HepG2 (cell line): ENCODE measurements around the gene TTC39B. TPM values are rescaled to one million over a fixed set of nuclear protein-coding genes. Genes with fewer than 3 reads are reported as not detected.

ENCODE experiments used
- ATRX ChIP-seq: sonication (generic); formaldehyde crosslinking; IDR thresholded peaks from 2 replicates; pipeline ENCODE4 v1.4.0; 2020; ENCODE audit warnings: missing genetic modification reagents, borderline replicate concordance
- CBX5 ChIP-seq: sonication (generic); formaldehyde crosslinking; IDR thresholded peaks from 2 replicates; pipeline ENCODE4 v1.4.0; 2020; ENCODE audit warnings: missing genetic modification reagents, borderline replicate concordance
- EEA1 ChIP-seq: sonication (generic); formaldehyde crosslinking; IDR thresholded peaks from 2 replicates; pipeline ENCODE4 v1.5.1; 2020; ENCODE audit warnings: mild to moderate bottlenecking, missing genetic modification reagents, borderline replicate concordance
- GABPA ChIP-seq, 2 experiments: IDR thresholded peaks; 2 replicates each; pipeline ENCODE4 v1.6.1; 2011 to 2016; ENCODE audit warnings: low read depth in 2 of 2, low read length in 1 of 2, missing biosample characterization in 1 of 2, missing genetic modification characterization in 1 of 2
- HMGA1 ChIP-seq: sonication (generic); formaldehyde crosslinking; conservative IDR thresholded peaks from 2 replicates; pipeline ENCODE4 v1.4.0; 2020; ENCODE audit warnings: missing genetic modification reagents
- PITX1 ChIP-seq: sonication (generic); formaldehyde crosslinking; IDR thresholded peaks from 2 replicates; pipeline ENCODE4 v1.5.1; 2020; ENCODE audit warnings: mild to moderate bottlenecking, missing genetic modification reagents
- POGZ ChIP-seq: sonication (generic); formaldehyde crosslinking; IDR thresholded peaks from 2 replicates; pipeline ENCODE4 v1.4.0; 2020; ENCODE audit warnings: mild to moderate bottlenecking, missing genetic modification reagents
- REXO4 ChIP-seq: sonication (generic); formaldehyde crosslinking; IDR thresholded peaks from 2 replicates; pipeline ENCODE4 v1.8.0; 2022; ENCODE audit warnings: missing genetic modification reagents, mild to moderate bottlenecking, borderline replicate concordance
- SAFB2 ChIP-seq: sonication (generic); formaldehyde crosslinking; IDR thresholded peaks from 2 replicates; pipeline ENCODE4 v1.5.1; 2020; ENCODE audit warnings: missing genetic modification reagents, low read depth, mild to moderate bottlenecking, borderline replicate concordance
- SIX1 ChIP-seq: sonication (generic); formaldehyde crosslinking; IDR thresholded peaks from 2 replicates; pipeline ENCODE4 v1.4.0; 2020; ENCODE audit warnings: missing genetic modification reagents, borderline replicate concordance
- SRSF1 ChIP-seq: fragments of 200-400 bp; formaldehyde crosslinking; optimal IDR thresholded peaks from 2 replicates; pipeline ENCODE3; 2017; ENCODE audit warnings: mild to moderate bottlenecking, low read depth, low read length, moderate library complexity
- SSRP1 ChIP-seq: IDR thresholded peaks from 2 replicates; pipeline ENCODE4 v1.6.1; 2016; ENCODE audit warnings: control low read depth
- TGIF2 ChIP-seq: IDR thresholded peaks from 2 replicates; pipeline ENCODE4 v1.6.1; 2016; ENCODE audit warnings: control low read depth, missing compliant biosample characterization
- THAP11 ChIP-seq: IDR thresholded peaks from 2 replicates; pipeline ENCODE4 v1.6.1; 2016; ENCODE audit warnings: missing biosample characterization, missing genetic modification reagents
- ZFP82 ChIP-seq: sonication (generic); formaldehyde crosslinking; IDR thresholded peaks from 2 replicates; pipeline ENCODE4 v1.5.1; 2020; ENCODE audit warnings: mild to moderate bottlenecking, missing genetic modification reagents, borderline replicate concordance
- ZNF101 ChIP-seq: sonication (generic); formaldehyde crosslinking; IDR thresholded peaks from 2 replicates; pipeline ENCODE4 v1.4.0; 2020; ENCODE audit warnings: mild to moderate bottlenecking, low read depth, missing genetic modification reagents, borderline replicate concordance
- ZNF143 ChIP-seq: sonication (generic); formaldehyde crosslinking; IDR thresholded peaks from 2 replicates; pipeline ENCODE4 v1.4.0; 2020; ENCODE audit warnings: missing genetic modification reagents
- ZNF460 ChIP-seq: sonication (generic); formaldehyde crosslinking; IDR thresholded peaks from 2 replicates; pipeline ENCODE4 v1.5.1; 2020; ENCODE audit warnings: missing genetic modification reagents, mild to moderate bottlenecking, borderline replicate concordance
- ZNF546 ChIP-seq: sonication (generic); formaldehyde crosslinking; conservative IDR thresholded peaks from 2 replicates; pipeline ENCODE4 v1.8.1; 2023; ENCODE audit warnings: mild to moderate bottlenecking, missing genetic modification reagents
- polyA plus RNA-seq, 8 experiments: library from polyadenylated mRNA; depleted of rRNA in 3 of 8; stranded (reverse) in 7 of 8; unstranded in 1 of 8; fragments of >200 nt; fragmentation: Illumina TruSeq in 4 of 8; extraction: Trizol in 4 of 8; gene quantifications; 2 replicates each; pipeline versions ENCODE4 v1.2.1 to v1.2.3, GENCODE V29; 2011 to 2016; ENCODE audit warnings: low read depth in 4 of 8, missing spikeins in 1 of 8, mixed read lengths in 1 of 8; ENCODE audit not compliant: insufficient read depth in 1 of 8
- total RNA-seq, 5 experiments: library from RNA; depleted of rRNA; stranded (reverse); fragments of >200 nt; fragmentation: Illumina TruSeq; extraction: Trizol; gene quantifications; 2 replicates each; pipeline ENCODE4 v1.2.3, GENCODE V29; 2016; ENCODE audit warnings: low read depth in 1 of 5
- TF ChIP-seq, protein P1 (sequence below): sonication (generic); formaldehyde crosslinking; IDR thresholded peaks from 2 replicates; pipeline ENCODE4 v1.8.0; 2022; ENCODE audit warnings: mild to moderate bottlenecking, missing genetic modification reagents, borderline replicate concordance
- TF ChIP-seq, protein P2 (sequence below): sonication (generic); formaldehyde crosslinking; IDR thresholded peaks from 2 replicates; pipeline ENCODE4 v1.4.0; 2020; ENCODE audit warnings: missing genetic modification reagents, borderline replicate concordance
- TF ChIP-seq, protein P3 (sequence below): sonication (generic); formaldehyde crosslinking; IDR thresholded peaks from 2 replicates; pipeline ENCODE4 v1.4.0; 2020; ENCODE audit warnings: mild to moderate bottlenecking, low read depth, missing genetic modification reagents

TTC39B gene
- total and polyA plus RNA-seq, 2 of the 13 experiments (the other 11 are each of a cell fraction or from before 2014, with no cell fraction given) = 14.3 to 19.4 TPM

DNA sequence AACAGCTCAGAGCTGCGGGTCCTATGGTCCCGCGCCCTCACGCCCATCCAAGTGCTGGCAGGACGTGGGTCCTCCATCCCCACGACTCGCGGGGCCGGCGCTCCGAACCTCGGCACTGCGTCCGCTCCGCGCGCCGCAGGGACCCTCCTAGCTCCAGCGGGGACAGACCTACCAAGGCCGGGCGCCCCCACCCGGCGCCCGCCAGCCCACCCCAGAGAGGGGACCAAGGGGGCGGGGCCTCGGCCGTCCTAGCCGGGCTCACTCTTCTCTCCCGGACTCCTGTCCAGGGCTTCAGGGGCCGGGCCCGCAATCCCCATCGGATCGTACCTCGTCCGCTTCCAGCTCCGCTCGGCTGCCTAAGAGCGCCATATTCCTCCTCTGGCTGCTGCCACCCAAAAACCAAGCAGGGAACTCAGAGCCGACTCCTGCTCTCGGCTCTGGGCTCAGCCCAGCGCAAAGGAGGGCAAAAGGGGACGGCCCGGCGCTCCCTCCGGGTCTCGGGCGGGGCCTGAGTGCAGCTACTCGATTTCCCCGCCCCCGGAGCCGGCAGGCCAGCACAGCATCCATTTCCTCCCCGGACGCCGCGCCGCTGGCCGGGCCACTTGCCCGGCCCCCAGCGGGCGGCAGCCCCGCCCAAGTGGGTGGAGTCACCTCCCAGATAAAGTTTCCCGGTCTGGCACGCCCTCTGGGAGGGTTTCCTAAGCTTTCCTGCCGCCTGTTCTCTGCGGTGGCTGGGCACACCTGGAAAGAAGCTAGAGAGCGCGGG, at the start of gene TTC39B (continued):
- TF ChIP-seq SAFB2 (CRISPR knock-in tag) (no peak), CBX5 (no peak), ZNF101 (no peak), PITX1 (peak; percentile 56; the same call in 1 of the 2 replicates), REXO4 (CRISPR knock-in tag) (no peak), SRSF1 (peak; percentile 77), ZFP82 (0 out of 2 replicates have a peak, but pooled peaks have one; percentile 75), SIX1 (no peak; the same call in 1 of the 2 replicates), EEA1 (0 out of 2 replicates have a peak, but pooled peaks have one; percentile 58), ZNF460 (CRISPR knock-in tag) (no peak), POGZ (peak; percentile 22; the same call in 1 of the 2 replicates), TGIF2 (no peak), GABPA (IDR thresholded peaks at IDR 0.05; ENCODE audit: low read depth, low read length) (no peak), GABPA (CRISPR knock-in tag; IDR thresholded peaks at IDR 0.05; ENCODE audit: low read depth) (peak; percentile 48; the same call in 1 of the 2 replicates), HMGA1 (no peak), ATRX (CRISPR knock-in tag) (no peak), THAP11 (CRISPR knock-in tag) (peak; percentile 52; the same call in 1 of the 2 replicates), ZNF546 (CRISPR knock-in tag) (no peak), SSRP1 (no peak), ZNF143 (CRISPR knock-in tag) (peak; percentile 28; the same call in 1 of the 2 replicates)
- TF ChIP-seq, protein P1, sequence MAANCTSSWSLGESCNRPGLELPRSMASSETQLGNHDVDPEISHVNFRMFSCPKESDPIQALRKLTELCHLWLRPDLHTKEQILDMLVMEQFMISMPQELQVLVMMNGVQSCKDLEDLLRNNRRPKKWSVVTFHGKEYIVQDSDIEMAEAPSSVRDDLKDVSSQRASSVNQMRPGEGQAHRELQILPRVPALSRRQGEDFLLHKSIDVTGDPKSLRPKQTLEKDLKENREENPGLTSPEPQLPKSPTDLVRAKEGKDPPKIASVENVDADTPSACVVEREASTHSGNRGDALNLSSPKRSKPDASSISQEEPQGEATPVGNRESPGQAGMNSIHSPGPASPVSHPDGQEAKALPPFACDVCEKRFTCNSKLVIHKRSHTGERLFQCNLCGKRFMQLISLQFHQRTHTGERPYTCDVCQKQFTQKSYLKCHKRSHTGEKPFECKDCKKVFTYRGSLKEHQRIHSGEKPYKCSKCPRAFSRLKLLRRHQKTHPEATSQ (CRISPR knock-in tag) = no peak; the same call in 1 of the 2 replicates
- TF ChIP-seq, protein P2, sequence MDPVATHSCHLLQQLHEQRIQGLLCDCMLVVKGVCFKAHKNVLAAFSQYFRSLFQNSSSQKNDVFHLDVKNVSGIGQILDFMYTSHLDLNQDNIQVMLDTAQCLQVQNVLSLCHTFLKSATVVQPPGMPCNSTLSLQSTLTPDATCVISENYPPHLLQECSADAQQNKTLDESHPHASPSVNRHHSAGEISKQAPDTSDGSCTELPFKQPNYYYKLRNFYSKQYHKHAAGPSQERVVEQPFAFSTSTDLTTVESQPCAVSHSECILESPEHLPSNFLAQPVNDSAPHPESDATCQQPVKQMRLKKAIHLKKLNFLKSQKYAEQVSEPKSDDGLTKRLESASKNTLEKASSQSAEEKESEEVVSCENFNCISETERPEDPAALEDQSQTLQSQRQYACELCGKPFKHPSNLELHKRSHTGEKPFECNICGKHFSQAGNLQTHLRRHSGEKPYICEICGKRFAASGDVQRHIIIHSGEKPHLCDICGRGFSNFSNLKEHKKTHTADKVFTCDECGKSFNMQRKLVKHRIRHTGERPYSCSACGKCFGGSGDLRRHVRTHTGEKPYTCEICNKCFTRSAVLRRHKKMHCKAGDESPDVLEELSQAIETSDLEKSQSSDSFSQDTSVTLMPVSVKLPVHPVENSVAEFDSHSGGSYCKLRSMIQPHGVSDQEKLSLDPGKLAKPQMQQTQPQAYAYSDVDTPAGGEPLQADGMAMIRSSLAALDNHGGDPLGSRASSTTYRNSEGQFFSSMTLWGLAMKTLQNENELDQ (CRISPR knock-in tag) = no peak
- TF ChIP-seq, protein P3, sequence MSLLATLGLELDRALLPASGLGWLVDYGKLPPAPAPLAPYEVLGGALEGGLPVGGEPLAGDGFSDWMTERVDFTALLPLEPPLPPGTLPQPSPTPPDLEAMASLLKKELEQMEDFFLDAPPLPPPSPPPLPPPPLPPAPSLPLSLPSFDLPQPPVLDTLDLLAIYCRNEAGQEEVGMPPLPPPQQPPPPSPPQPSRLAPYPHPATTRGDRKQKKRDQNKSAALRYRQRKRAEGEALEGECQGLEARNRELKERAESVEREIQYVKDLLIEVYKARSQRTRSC (CRISPR knock-in tag) = peak; percentile 85; the same call in 1 of the 2 replicates
